HL-60/S4 (cell line): ENCODE results near the gene BLCAP.
"Not testable (repeated sequence)": the region's sequence is repeated elsewhere in the genome, so short reads cannot be mapped to it uniquely, and the experiment has no call there.

Experiments
- in situ Hi-C: fragments of 300-500 bp; cut with MboI; formaldehyde crosslinking; loops from 2 replicates; pipeline ENCODE4 v1.14.3; 2022; ENCODE audit warnings: low sequenced_read_pairs

Gene BLCAP

GRCh38 chr20:37494796-37495195 is 32.9 kb downstream of the BLCAP start:
- in situ Hi-C loops, result no loop called here

- in situ Hi-C loops, result no loop called here
Observed at GRCh38 chr20:37494301-37494700, 33.4 kb downstream of the BLCAP start.

- in situ Hi-C loops, result no loop called here
Observed at GRCh38 chr20:37492945-37493344, 34.7 kb downstream of the BLCAP start.

GRCh38 chr20:37492096-37492625 is 35.5 kb downstream of the BLCAP start:
- in situ Hi-C loops, result no loop called here

- in situ Hi-C loops, result no loop called here
Observed at GRCh38 chr20:37490663-37491350, 36.9 kb downstream of the BLCAP start.

GRCh38 chr20:37486209-37486608 is 41.5 kb downstream of the BLCAP start:
- in situ Hi-C loops, result not testable (repeated sequence)

GRCh38 chr20:37484331-37484730 is 43.3 kb downstream of the BLCAP start:
- in situ Hi-C loops, result no loop called here

- in situ Hi-C loops, result no loop called here
Observed at GRCh38 chr20:37481610-37482009, 46.1 kb downstream of the BLCAP start.

GRCh38 chr20:37480919-37481318 is 46.8 kb downstream of the BLCAP start:
- in situ Hi-C loops, result no loop called here

GRCh38 chr20:37479925-37480691 is 47.6 kb downstream of the BLCAP start:
- in situ Hi-C loops, result no loop called here

- in situ Hi-C loops, result no loop called here
Observed at GRCh38 chr20:37479266-37479665, 48.4 kb downstream of the BLCAP start.

GRCh38 chr20:37477041-37477440 is 50.6 kb downstream of the BLCAP start:
- in situ Hi-C loops, result no loop called here

GRCh38 chr20:37475252-37475651 is 52.4 kb downstream of the BLCAP start:
- in situ Hi-C loops, result no loop called here

GRCh38 chr20:37474386-37474785 is 53.3 kb downstream of the BLCAP start:
- in situ Hi-C loops, result no loop called here

- in situ Hi-C loops, result no loop called here
Observed at GRCh38 chr20:37473249-37474000, 54.3 kb downstream of the BLCAP start.

- in situ Hi-C loops, result not testable (repeated sequence)
Observed at GRCh38 chr20:37472435-37472834, 55.2 kb downstream of the BLCAP start.

- in situ Hi-C loops, result no loop called here
Observed at GRCh38 chr20:37471741-37472235, 55.9 kb downstream of the BLCAP start.

GRCh38 chr20:37470190-37470589 is 57.5 kb downstream of the BLCAP start:
- in situ Hi-C loops, result not testable (repeated sequence)

- in situ Hi-C loops, result no loop called here
Observed at GRCh38 chr20:37469531-37469930, 58.1 kb downstream of the BLCAP start.

- in situ Hi-C loops, result no loop called here
Observed at GRCh38 chr20:37468886-37469285, 58.8 kb downstream of the BLCAP start.
